Testis (tissue), 2 donors: ENCODE measurements around the gene SRGAP2B.
"Not testable (repeated sequence)": the region's sequence is repeated elsewhere in the genome, so short reads cannot be mapped to it uniquely, and the experiment has no call there.

Source experiments
- POLR2A ChIP-seq: fragments of 450-650 bp; IDR thresholded peaks from one replicate; pipeline ENCODE4 v1.6.1; 2017; ENCODE audit warnings: antibody characterized with exemption, mild to moderate bottlenecking, moderate library complexity
- TF ChIP-seq, protein P1 (sequence below), 3 experiments: fragments of 450-650 bp in 2 of 3; fragments of 200-600 bp in 1 of 3; sonication (generic) in 1 of 3; IDR thresholded peaks; one replicate each; pipeline ENCODE4 v1.5.1; 2016 to 2019; ENCODE audit warnings: antibody characterized with exemption in 3 of 3, mild to moderate bottlenecking in 2 of 3, moderate library complexity in 1 of 3

DNA sequence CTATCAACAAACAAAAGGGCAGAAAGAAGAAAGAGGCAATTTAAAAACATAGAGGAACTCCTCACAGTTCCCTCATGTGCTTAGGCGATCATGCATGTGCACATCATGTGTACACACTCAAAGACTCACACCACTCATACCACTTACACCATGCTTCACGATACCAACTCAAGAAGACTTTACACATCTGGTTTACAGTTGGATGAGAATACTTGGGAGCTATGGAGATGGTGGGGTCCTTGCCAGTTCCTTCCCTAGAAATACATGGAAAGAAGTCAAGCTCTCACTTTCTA, 96.2 kb downstream of the SRGAP2B start:
- TF ChIP-seq, protein P1, sequence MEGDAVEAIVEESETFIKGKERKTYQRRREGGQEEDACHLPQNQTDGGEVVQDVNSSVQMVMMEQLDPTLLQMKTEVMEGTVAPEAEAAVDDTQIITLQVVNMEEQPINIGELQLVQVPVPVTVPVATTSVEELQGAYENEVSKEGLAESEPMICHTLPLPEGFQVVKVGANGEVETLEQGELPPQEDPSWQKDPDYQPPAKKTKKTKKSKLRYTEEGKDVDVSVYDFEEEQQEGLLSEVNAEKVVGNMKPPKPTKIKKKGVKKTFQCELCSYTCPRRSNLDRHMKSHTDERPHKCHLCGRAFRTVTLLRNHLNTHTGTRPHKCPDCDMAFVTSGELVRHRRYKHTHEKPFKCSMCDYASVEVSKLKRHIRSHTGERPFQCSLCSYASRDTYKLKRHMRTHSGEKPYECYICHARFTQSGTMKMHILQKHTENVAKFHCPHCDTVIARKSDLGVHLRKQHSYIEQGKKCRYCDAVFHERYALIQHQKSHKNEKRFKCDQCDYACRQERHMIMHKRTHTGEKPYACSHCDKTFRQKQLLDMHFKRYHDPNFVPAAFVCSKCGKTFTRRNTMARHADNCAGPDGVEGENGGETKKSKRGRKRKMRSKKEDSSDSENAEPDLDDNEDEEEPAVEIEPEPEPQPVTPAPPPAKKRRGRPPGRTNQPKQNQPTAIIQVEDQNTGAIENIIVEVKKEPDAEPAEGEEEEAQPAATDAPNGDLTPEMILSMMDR (IDR thresholded peaks at IDR 0.05) = not testable (repeated sequence)
- TF ChIP-seq POLR2A = not testable (repeated sequence)
